K562 (cell line): Measurements from ENCODE around the gene KRI1. TPM values are rescaled to one million over a fixed set of nuclear protein-coding genes. Genes with fewer than 3 reads are reported as not detected.
A peak's percentile ranks its signal among the peaks of the same experiment; 100 is the strongest.

Experiments
- ATAC-seq: fragments of 200-7000 bp; cut with Tn5 transposase; 3 replicates; pipeline ENCODE4 v1.9.1; 2020; ENCODE audit warnings: moderate library complexity
- Bru-seq: library from RNA; stranded (reverse); fragments of 400-500 nt; gene quantifications from one replicate; lab custom pipeline; 2021; lab: Mats Ljungman, UMichigan
- BruChase-seq, 2 experiments: library from RNA; stranded (reverse); fragments of 400-500 nt; gene quantifications; one replicate each; lab custom pipeline; 2021; lab: Mats Ljungman, UMichigan
- BruUV-seq: library from RNA; stranded (reverse); fragments of 400-500 nt; replicated peaks from 2 replicates; lab custom pipeline; 2021; lab: Mats Ljungman, UMichigan
- CTCF ChIA-PET: fragments of 300-600 bp; formaldehyde crosslinking; extraction: SDS; loops from one replicate; lab custom pipeline; 2021; ENCODE audit warnings: low intra/inter-chr PET ratio; lab: Yijun Ruan, JAX
- POLR2A ChIA-PET: fragments of 300-600, 350-650 bp; sonication (Branson Sonifier 250); formaldehyde crosslinking; extraction: SDS; loops from one replicate; lab custom pipeline; 2021; ENCODE audit warnings: antibody characterized with exemption, inconsistent platforms; lab: Yijun Ruan, JAX
- DNase-seq, 4 experiments: peaks; one replicate each; pipeline versions ENCODE4 v3.0.0 to v3.0.0-alpha.2; 2011 to 2018; ENCODE audit warnings: low spot score in 3 of 4, mixed read lengths in 3 of 4; ENCODE audit errors: extremely low read depth in 1 of 4
- FAIRE-seq: peaks from 2 replicates; lab custom pipeline; 2011; peaks lifted over from hg19 to GRCh38; lab: Jason Lieb, UNC
- H2AFZ ChIP-seq: 2 replicates; pipeline ENCODE4 v1.6.0; 2011; ENCODE audit warnings: low read depth, low read length, control low read depth, inconsistent platforms
- H3K27ac ChIP-seq: fragments of 200-600 bp; 3 replicates; pipeline ENCODE4 v1.8.0; 2011; ENCODE audit warnings: low read depth, mild to moderate bottlenecking, control low read depth, inconsistent platforms, low read length, moderate library complexity, mixed read lengths; ENCODE audit errors: extremely low read depth
- H3K27me3 ChIP-seq, 2 experiments: fragments of 300-600 bp in 1 of 2; 2 replicates in 1 of 2; 3 replicates in 1 of 2; pipeline versions ENCODE4 v1.6.0 to v1.8.0; 2011; ENCODE audit warnings: inconsistent platforms in 2 of 2, low read length in 2 of 2, mild to moderate bottlenecking in 1 of 2, mixed read lengths in 1 of 2, moderate library complexity in 1 of 2; ENCODE audit not compliant: control insufficient read depth in 2 of 2, insufficient read depth in 2 of 2
- H3K36me3 ChIP-seq: fragments of 300-600 bp; 3 replicates; pipeline ENCODE4 v1.8.0; 2011; ENCODE audit warnings: mild to moderate bottlenecking, low read length, inconsistent platforms; ENCODE audit not compliant: control insufficient read depth, insufficient read depth
- H3K4me1 ChIP-seq, 2 experiments: fragments of 200-600 bp in 1 of 2; replicated peaks in 1 of 2; 2 replicates in 1 of 2; 3 replicates in 1 of 2; pipeline versions ENCODE4 v1.5.1 to v1.8.0; 2011; ENCODE audit warnings: inconsistent platforms in 2 of 2, low read length in 2 of 2, mild to moderate bottlenecking in 1 of 2, mixed read lengths in 1 of 2, moderate library complexity in 1 of 2; ENCODE audit not compliant: control insufficient read depth in 2 of 2, insufficient read depth in 2 of 2
- H3K4me2 ChIP-seq: 2 replicates; pipeline ENCODE4 v1.6.1; 2011; ENCODE audit warnings: low read length, control low read depth, inconsistent platforms, mixed read lengths; ENCODE audit not compliant: insufficient read depth
- H3K4me3 ChIP-seq: fragments of 200-600 bp; sonication (generic), shearing (Covaris generic); 2 replicates; pipeline ENCODE4 v1.5.1; 2016; ENCODE audit warnings: control low read depth, inconsistent platforms
- H3K79me2 ChIP-seq: fragments of 200-600 bp; 3 replicates; pipeline ENCODE4 v1.8.0; 2011; ENCODE audit warnings: low read length, inconsistent platforms; ENCODE audit not compliant: control insufficient read depth, insufficient read depth
- H3K9ac ChIP-seq, 2 experiments: 2 replicates each; pipeline versions ENCODE4 v1.6.0 to v1.6.1; 2011; ENCODE audit warnings: low read depth in 2 of 2, low read length in 2 of 2, control low read depth in 1 of 2, inconsistent platforms in 1 of 2, mild to moderate bottlenecking in 1 of 2, mixed read lengths in 1 of 2; ENCODE audit not compliant: insufficient read depth in 1 of 2
- H3K9me1 ChIP-seq: one replicate; pipeline ENCODE4 v1.6.0; 2011; ENCODE audit warnings: inconsistent platforms, mild to moderate bottlenecking, low read length, moderate library complexity; ENCODE audit not compliant: control insufficient read depth, insufficient read depth
- H3K9me3 ChIP-seq: replicated peaks from 2 replicates; pipeline ENCODE4 v1.5.1; 2011; ENCODE audit warnings: low read depth, low read length, inconsistent platforms; ENCODE audit not compliant: control insufficient read depth, insufficient read depth
- H4K20me1 ChIP-seq: replicated peaks from 2 replicates; pipeline ENCODE4 v1.6.1; 2011; ENCODE audit warnings: low read length, inconsistent platforms, mixed read lengths; ENCODE audit not compliant: control insufficient read depth, insufficient read depth
- ERF ChIP-seq: fragments of 450-650 bp; formaldehyde crosslinking; IDR thresholded peaks from 2 replicates; pipeline ENCODE4 v1.4.0; 2020; ENCODE audit warnings: mild to moderate bottlenecking, mixed read lengths
- JUN ChIP-seq, 2 experiments: sonication (generic) in 1 of 2; formaldehyde crosslinking in 1 of 2; IDR thresholded peaks; 2 replicates each; pipeline versions ENCODE4 v1.6.1 to v1.8.0; 2012 to 2022; ENCODE audit warnings: borderline replicate concordance in 2 of 2, mild to moderate bottlenecking in 2 of 2, improper control_type of control experiment in 1 of 2, low read depth in 1 of 2, low read length in 1 of 2, missing genetic modification reagents in 1 of 2
- NFYB ChIP-seq: IDR thresholded peaks from 2 replicates; pipeline ENCODE4 v1.6.1; 2011; ENCODE audit warnings: mild to moderate bottlenecking, moderate library complexity; ENCODE audit not compliant: insufficient read length; ENCODE audit errors: extremely low read depth
- RBM25 ChIP-seq: fragments of 200-400 bp; formaldehyde crosslinking; IDR thresholded peaks from 2 replicates; pipeline ENCODE4 v1.6.1; 2018; ENCODE audit warnings: low read length, low read depth, moderate library complexity; ENCODE audit not compliant: severe bottlenecking
- STAG1 ChIP-seq: sonication (generic); formaldehyde crosslinking; IDR thresholded peaks from 2 replicates; pipeline ENCODE4 v1.5.0; 2020; ENCODE audit warnings: missing genetic modification reagents, borderline replicate concordance
- WGBS: fragments of 100-300 bp; shearing (Covaris generic); methylation state at CpG from one replicate; pipeline ENCODE4 v1.1.6; 2016; ENCODE audit warnings: low coverage, mixed read lengths; ENCODE audit not compliant: insufficient coverage; ENCODE audit errors: missing lambda C conversion rate; 5-methylcytosine and 5-hydroxymethylcytosine counted together
- in situ Hi-C: fragments of 300-500 bp; cut with MboI; formaldehyde crosslinking; loops from 4 replicates; pipeline ENCODE4 v1.15.0; 2018; ENCODE audit warnings: inconsistent platforms, mixed read lengths
- intact Hi-C: fragments of 100-400 bp; cut with micrococcal nuclease; formaldehyde crosslinking; loops from 2 replicates; pipeline ENCODE4 v1.14.2; 2022
- long read RNA-seq, 3 experiments: library from polyadenylated mRNA in 2 of 3; library from RNA in 1 of 3; unstranded in 2 of 3; stranded (forward) in 1 of 3; transcript quantifications; one replicate each; pipeline ENCODE4 v2.0.0, GENCODE V29; 2019 to 2022
- polyA minus RNA-seq, 3 experiments: library from RNA; depleted of rRNA, polyadenylated mRNA; stranded (reverse); fragments of >200 nt; gene quantifications; 2 replicates each; pipeline ENCODE4 v1.2.3, GENCODE V29; 2011
- polyA plus RNA-seq, 8 experiments: library from polyadenylated mRNA; depleted of rRNA in 4 of 8; stranded (reverse) in 5 of 8; unstranded in 3 of 8; fragments of >200 nt; fragmentation: Nextera tagmentation in 2 of 8; fragmentation: Illumina TruSeq in 1 of 8; extraction: Ambion mirVana in 2 of 8; extraction: Trizol in 1 of 8; gene quantifications; 2 replicates each; pipeline versions ENCODE4 v1.2.1 to v1.2.3, GENCODE V29; 2011 to 2014; ENCODE audit warnings: inconsistent platforms in 1 of 8, missing spikeins in 1 of 8
- total RNA-seq, 7 experiments: library from RNA; depleted of rRNA in 6 of 7; stranded (reverse); fragments of >200 nt in 6 of 7; fragmentation: Illumina TruSeq in 2 of 7; extraction: Trizol in 2 of 7; gene quantifications; 2 replicates each; pipeline versions ENCODE4 v1.2.1 to v1.2.3, GENCODE V29; 2011 to 2021; ENCODE audit warnings: low replicate concordance in 1 of 7
- TF ChIP-seq, protein P1 (sequence below), 2 experiments: fragments of 450-650 bp; conservative IDR thresholded peaks; 2 replicates each; pipeline ENCODE4 v1.6.1; 2017; ENCODE audit warnings: mild to moderate bottlenecking in 2 of 2, moderate library complexity in 2 of 2
- TF ChIP-seq, protein P2 (sequence below): fragments of 250-450 bp; sonication (Bioruptor Pico); IDR thresholded peaks from 2 replicates; pipeline ENCODE4 v1.8.0; 2021; ENCODE audit warnings: borderline replicate concordance, mild to moderate bottlenecking, moderate library complexity; ENCODE audit not compliant: poor library complexity, severe bottlenecking
- TF ChIP-seq, protein P3 (sequence below): conservative IDR thresholded peaks from 2 replicates; pipeline ENCODE4 v1.6.1; 2011; ENCODE audit warnings: low read depth, mild to moderate bottlenecking, low read length; ENCODE audit not compliant: control insufficient read depth

Gene KRI1
- total RNA-seq (2011; cell fraction: chromatin; rRNA removed; ENCODE audit: low replicate concordance), result 85.4 and 105 TPM in 2 replicates
- total RNA-seq (2011; cell fraction: nucleolus; rRNA removed), result 60.1 and 62.2 TPM in 2 replicates
- 49.0 and 54.8 TPM in 2 replicates for total RNA-seq (2011; cell fraction: nucleoplasm; rRNA removed)
- 44.6 and 50.3 TPM in 2 replicates for total RNA-seq (2014; rRNA removed)
- total RNA-seq (2014; rRNA removed; fragmentation: Illumina TruSeq; extraction: Trizol), result 21.9 and 22.0 TPM in 2 replicates
- total RNA-seq (2015; rRNA removed; fragmentation: Illumina TruSeq; extraction: Trizol), result 24.7 and 25.0 TPM in 2 replicates
- 34.3 and 37.7 TPM in 2 replicates for total RNA-seq (2021)
- 20.0 and 22.8 TPM in 2 replicates for polyA plus RNA-seq (2011; rRNA removed)
- polyA plus RNA-seq (2011; cell fraction: cytosol; rRNA removed), result 10.8 and 17.6 TPM in 2 replicates
- polyA plus RNA-seq (2011; cell fraction: nucleus; rRNA removed), result 52.6 and 92.9 TPM in 2 replicates
- 34.7 and 40.9 TPM in 2 replicates for polyA plus RNA-seq (2012)
- 35.2 and 37.7 TPM in 2 replicates for polyA plus RNA-seq (2014; fragmentation: Illumina TruSeq; extraction: Trizol)
- polyA plus RNA-seq (2014; fragmentation: Nextera tagmentation; extraction: Ambion mirVana), result 1 to 10 TPM; 1.1 to 2.0 TPM
- 45.3 and 50.7 TPM in 2 replicates for polyA plus RNA-seq (2014; rRNA removed)
- 15.9 and 20.0 TPM in 2 replicates for polyA minus RNA-seq (2011; rRNA and poly(A)+ RNA removed)
- 19.5 and 21.1 TPM in 2 replicates for polyA minus RNA-seq (2011; cell fraction: cytosol; rRNA and poly(A)+ RNA removed)
- polyA minus RNA-seq (2011; cell fraction: nucleus; rRNA and poly(A)+ RNA removed), result 19.5 and 20.2 TPM in 2 replicates
- percentile 78 among the genes with signal in this experiment for Bru-seq, nascent RNA
- percentile 72 among the genes with signal in this experiment for BruChase-seq, experiment 1, labeled RNA remaining after a 2-hour chase
- percentile 77 among the genes with signal in this experiment for BruChase-seq, experiment 2, labeled RNA remaining after a 6-hour chase
- long read RNA-seq, experiment 1, transcript KRI1-214 (18 exons, 2,608 nt), result minor isoform, 5 of 114 reads
- long read RNA-seq, experiment 1, transcript KRI1-201 (19 exons, 3,023 nt), result major isoform, 37 of 114 reads
- long read RNA-seq, experiment 1, partial matches to known transcripts, result 46 of 114 reads
- long read RNA-seq, experiment 1, other reads (novel, unspliced or antisense), result 22 of 114 reads
- long read RNA-seq, experiment 2, transcript KRI1-201 (19 exons, 3,023 nt), result major isoform, 9 of 45 reads
- long read RNA-seq, experiment 2, partial matches to known transcripts, result 26 of 45 reads
- long read RNA-seq, experiment 2, other reads (novel, unspliced or antisense), result 10 of 45 reads
- long read RNA-seq, experiment 3, transcript KRI1-201 (19 exons, 3,023 nt), result major isoform, 14 of 26 reads
- long read RNA-seq, experiment 3, partial matches to known transcripts, result 5 of 26 reads
- long read RNA-seq, experiment 3, other reads (novel, unspliced or antisense), result 6 of 26 reads

DNA sequence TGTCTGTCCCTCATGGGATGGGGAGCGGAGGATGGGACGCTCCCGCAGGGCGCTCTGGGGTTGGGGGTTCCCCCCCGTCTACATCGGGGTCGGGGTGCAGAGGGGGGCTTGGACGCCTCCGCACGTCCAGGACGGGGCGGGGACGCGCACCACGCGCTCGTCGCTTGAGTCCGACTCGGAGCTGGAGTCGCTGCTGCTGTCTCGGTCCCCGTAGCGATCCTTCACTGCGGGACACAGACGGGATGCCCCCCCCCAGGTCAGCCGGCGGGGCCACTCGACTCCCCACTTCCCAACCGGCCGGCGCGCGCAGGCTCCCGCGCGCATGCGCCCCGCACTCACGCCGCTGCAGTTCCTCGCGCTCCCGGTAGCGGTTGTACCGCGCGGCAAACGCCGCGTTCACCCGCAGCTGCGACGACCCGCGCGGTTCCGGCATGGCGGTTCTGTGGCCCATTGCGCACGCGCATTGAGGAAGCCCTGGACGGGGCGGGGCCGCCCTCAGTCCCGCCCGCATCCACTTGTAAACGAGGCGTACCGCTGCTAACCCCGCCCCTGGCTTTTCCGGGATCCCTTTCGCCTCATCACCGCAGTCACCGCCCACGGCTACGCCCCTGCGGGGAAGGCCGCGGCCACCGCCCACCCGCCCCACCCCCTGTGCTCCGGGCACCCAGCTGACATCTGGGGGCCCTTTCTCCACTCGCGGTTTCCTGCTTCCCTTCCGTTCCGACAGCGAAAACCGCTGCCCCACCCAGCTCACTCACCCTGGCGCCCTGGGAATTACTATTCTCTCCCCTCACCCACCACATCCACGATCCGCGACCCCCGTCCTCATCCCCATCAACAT, at the start of gene KRI1:
Gene KRI1 (minus strand): TSS at position 444 of the 841 bp plus-strand sequence. CDS start 11 bp downstream, at position 433.
- ChIA-PET POLR2A (interaction anchor here (0.6 to 2.1 kb wide), 8 partner anchors 10 to 93 kb away, joined by 3 to 14 read pairs (median 3); partner anchors contain the start of gene S1PR5), CTCF (interaction anchor here (0.6 to 2.1 kb wide), 2 partner anchors 24 to 74 kb away, joined by 3 to 4 read pairs; no protein-coding TSS in a partner anchor)
- ATAC-seq (peak; percentile 78), FAIRE-seq (peak; percentile 85), DNase-seq (peak; percentile 95 to 99 (median 98))
- Histone ChIP-seq H3K27ac (peak within 1 kb of the TSS; percentile 90), H3K9me1 (no peaks in the 10 kb centered on the region), H3K4me1 (peaks cover 29 to 49% of the 10 kb centered on the region in 2 experiments), H3K4me3 (peak within 1 kb of the TSS; percentile 83), H2AFZ (peak within 1 kb of the TSS; percentile 88), H3K27me3 (no peaks in the 10 kb centered on the region), H3K9ac (peak within 1 kb of the TSS; percentile 92 to 98), H3K9me3 (no peaks in the 10 kb centered on the region), H3K79me2 (peaks cover 28% of the 10 kb centered on the region), H3K36me3 (peaks cover 27% of the 10 kb centered on the region; the same call in 2 of the 3 replicates), H4K20me1 (no peaks in the 10 kb centered on the region), H3K4me2 (peak within 1 kb of the TSS; percentile 88)
- TSS peak; percentile 65 for BruUV-seq
- in situ Hi-C loops (no loop called here), intact Hi-C loops (loop anchor here (1.0 to 5.0 kb wide), 3 partner anchors 22 to 88 kb away; partner anchors contain the start of genes ATG4D and ILF3)
- WGBS, result under 1% methylated on average over 56 of the region's 94 CpGs
- no peak for TF ChIP-seq STAG1
- TF ChIP-seq RBM25, result peak; percentile 23
- TF ChIP-seq, protein P1, sequence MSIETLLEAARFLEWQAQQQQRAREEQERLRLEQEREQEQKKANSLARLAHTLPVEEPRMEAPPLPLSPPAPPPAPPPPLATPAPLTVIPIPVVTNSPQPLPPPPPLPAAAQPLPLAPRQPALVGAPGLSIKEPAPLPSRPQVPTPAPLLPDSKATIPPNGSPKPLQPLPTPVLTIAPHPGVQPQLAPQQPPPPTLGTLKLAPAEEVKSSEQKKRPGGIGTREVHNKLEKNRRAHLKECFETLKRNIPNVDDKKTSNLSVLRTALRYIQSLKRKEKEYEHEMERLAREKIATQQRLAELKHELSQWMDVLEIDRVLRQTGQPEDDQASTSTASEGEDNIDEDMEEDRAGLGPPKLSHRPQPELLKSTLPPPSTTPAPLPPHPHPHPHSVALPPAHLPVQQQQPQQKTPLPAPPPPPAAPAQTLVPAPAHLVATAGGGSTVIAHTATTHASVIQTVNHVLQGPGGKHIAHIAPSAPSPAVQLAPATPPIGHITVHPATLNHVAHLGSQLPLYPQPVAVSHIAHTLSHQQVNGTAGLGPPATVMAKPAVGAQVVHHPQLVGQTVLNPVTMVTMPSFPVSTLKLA (conservative IDR thresholded peaks at IDR 0.05), result peak; percentile 61 to 70
- TF ChIP-seq, protein P2, sequence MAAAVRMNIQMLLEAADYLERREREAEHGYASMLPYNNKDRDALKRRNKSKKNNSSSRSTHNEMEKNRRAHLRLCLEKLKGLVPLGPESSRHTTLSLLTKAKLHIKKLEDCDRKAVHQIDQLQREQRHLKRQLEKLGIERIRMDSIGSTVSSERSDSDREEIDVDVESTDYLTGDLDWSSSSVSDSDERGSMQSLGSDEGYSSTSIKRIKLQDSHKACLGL (CRISPR knock-in tag), result no peak
- TF ChIP-seq JUN (IDR thresholded peaks at IDR 0.05; ENCODE audit: borderline replicate concordance, low read depth, low read length), result peak; percentile 41; the same call in 1 of the 2 replicates
- TF ChIP-seq JUN (CRISPR knock-in tag; IDR thresholded peaks at IDR 0.05; ENCODE audit: borderline replicate concordance), result no peak
- TF ChIP-seq, protein P3, sequence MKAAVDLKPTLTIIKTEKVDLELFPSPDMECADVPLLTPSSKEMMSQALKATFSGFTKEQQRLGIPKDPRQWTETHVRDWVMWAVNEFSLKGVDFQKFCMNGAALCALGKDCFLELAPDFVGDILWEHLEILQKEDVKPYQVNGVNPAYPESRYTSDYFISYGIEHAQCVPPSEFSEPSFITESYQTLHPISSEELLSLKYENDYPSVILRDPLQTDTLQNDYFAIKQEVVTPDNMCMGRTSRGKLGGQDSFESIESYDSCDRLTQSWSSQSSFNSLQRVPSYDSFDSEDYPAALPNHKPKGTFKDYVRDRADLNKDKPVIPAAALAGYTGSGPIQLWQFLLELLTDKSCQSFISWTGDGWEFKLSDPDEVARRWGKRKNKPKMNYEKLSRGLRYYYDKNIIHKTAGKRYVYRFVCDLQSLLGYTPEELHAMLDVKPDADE, result 0 out of 2 replicates have a peak, but pooled peaks have one; percentile 24
- TF ChIP-seq ERF, result peak; percentile 29; the same call in 1 of the 2 replicates
- no peak for TF ChIP-seq NFYB
